Progenitor cell of endocrine pancreas (in vitro differentiated cells): Measurements from ENCODE around the gene GALNT5. TPM values are rescaled to one million over a fixed set of nuclear protein-coding genes. Genes with fewer than 3 reads are reported as not detected.

ENCODE experiments used
- DNase-seq: peaks from one replicate; pipeline ENCODE4 v3.0.0; 2021; ENCODE audit warnings: low spot score; ENCODE audit not compliant: unreplicated experiment
- H3K27ac Mint-ChIP-seq: 2 replicates; pipeline ENCODE4 v1.8.0; 2021; ENCODE audit warnings: mild to moderate bottlenecking, moderate library complexity, mixed read lengths
- H3K27me3 Mint-ChIP-seq: 2 replicates; pipeline ENCODE4 v1.8.0; 2021; ENCODE audit warnings: mixed read lengths
- H3K36me3 Mint-ChIP-seq: 2 replicates; pipeline ENCODE4 v1.8.0; 2022; ENCODE audit warnings: mixed read lengths; ENCODE audit not compliant: insufficient read depth
- H3K4me1 Mint-ChIP-seq: 2 replicates; pipeline ENCODE4 v1.8.0; 2021; ENCODE audit warnings: low read depth, mixed read lengths
- H3K4me3 Mint-ChIP-seq: 2 replicates; pipeline ENCODE4 v1.8.0; 2021; ENCODE audit warnings: low read depth, mild to moderate bottlenecking, moderate library complexity, mixed read lengths
- H3K9me3 Mint-ChIP-seq: 2 replicates; pipeline ENCODE4 v1.8.0; 2021; ENCODE audit warnings: low read depth, mixed read lengths
- CTCF ChIP-seq: fragments of 200-600 bp; sonication (generic); IDR thresholded peaks from one replicate; pipeline ENCODE4 v1.5.0; 2021; ENCODE audit warnings: antibody characterized with exemption, mild to moderate bottlenecking; ENCODE audit not compliant: unreplicated experiment
- total RNA-seq: library from RNA; stranded (reverse); gene quantifications from 2 replicates; pipeline ENCODE4 v1.2.1, GENCODE V29; 2021

The GALNT5 gene
- total RNA-seq, 1 donor from 2014 or later: 0.60 TPM

DNA sequence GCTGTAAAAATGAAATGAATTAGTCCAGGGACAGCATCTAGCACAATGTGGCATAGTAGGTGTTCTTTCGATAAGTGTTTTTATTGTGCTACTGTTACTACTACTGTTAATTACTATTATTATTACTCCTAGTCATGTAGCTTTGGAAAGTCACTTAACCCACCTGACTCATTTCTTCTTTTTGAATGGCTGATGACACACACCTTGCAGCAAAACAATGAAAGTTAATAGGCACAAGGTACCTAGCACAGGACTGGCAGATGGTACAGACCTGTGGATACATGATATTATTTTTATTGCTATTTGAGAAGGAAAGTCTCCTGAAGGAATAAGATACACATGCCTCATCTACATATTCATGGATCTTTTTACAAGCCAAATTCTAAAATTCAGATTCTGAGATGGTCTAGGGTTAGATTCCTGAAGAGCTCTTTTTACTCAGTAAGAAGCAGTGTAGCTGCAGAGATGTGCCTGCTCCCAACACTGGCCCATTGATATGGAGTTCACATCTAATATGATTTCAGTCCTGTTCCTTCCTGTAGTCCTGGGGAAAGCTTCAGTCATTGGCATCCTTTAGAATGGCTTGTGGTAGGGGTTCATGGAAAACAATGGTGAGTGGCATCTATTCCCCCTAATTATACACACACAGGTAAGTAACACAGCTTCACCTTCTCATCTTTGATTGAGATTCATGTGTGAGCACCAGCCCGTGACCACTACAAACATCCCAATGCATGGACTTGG lies 76.0 kb downstream of the GALNT5 start:
- no peak for DNase-seq
- H3K27me3 Mint-ChIP-seq: peaks cover 3% of the 10 kb centered on the region
- TF ChIP-seq CTCF: no peak
- no peak overlapping the region for H3K4me3 Mint-ChIP-seq
- H3K27ac Mint-ChIP-seq: no peak overlapping the region
- peaks cover 3% of the 10 kb centered on the region for H3K4me1 Mint-ChIP-seq
- H3K9me3 Mint-ChIP-seq: no peaks in the 10 kb centered on the region
- no peaks in the 10 kb centered on the region for H3K36me3 Mint-ChIP-seq

GRCh38 chr2:157334335-157334734 lies 76.8 kb downstream of the GALNT5 start:
- no peak for TF ChIP-seq CTCF
- DNase-seq: no peak
- no peak overlapping the region for H3K27ac Mint-ChIP-seq
- H3K4me3 Mint-ChIP-seq: no peak overlapping the region
- H3K4me1 Mint-ChIP-seq: no peaks in the 10 kb centered on the region
- peaks cover 3% of the 10 kb centered on the region for H3K27me3 Mint-ChIP-seq
- H3K36me3 Mint-ChIP-seq: no peaks in the 10 kb centered on the region
- H3K9me3 Mint-ChIP-seq: no peaks in the 10 kb centered on the region

- no peak overlapping the region for H3K27ac Mint-ChIP-seq
- TF ChIP-seq CTCF: no peak
- no peaks in the 10 kb centered on the region for H3K9me3 Mint-ChIP-seq
- H3K36me3 Mint-ChIP-seq: no peaks in the 10 kb centered on the region
- DNase-seq: no peak
- no peaks in the 10 kb centered on the region for H3K4me1 Mint-ChIP-seq
- H3K27me3 Mint-ChIP-seq: peaks cover 3% of the 10 kb centered on the region
- no peak overlapping the region for H3K4me3 Mint-ChIP-seq
Measured at GRCh38 chr2:157334797-157335196, 77.3 kb downstream of the GALNT5 start.

- no peaks in the 10 kb centered on the region for H3K9me3 Mint-ChIP-seq
- H3K4me3 Mint-ChIP-seq: no peak overlapping the region
- H3K4me1 Mint-ChIP-seq: no peaks in the 10 kb centered on the region
- H3K36me3 Mint-ChIP-seq: no peaks in the 10 kb centered on the region
- H3K27ac Mint-ChIP-seq: no peak overlapping the region
- H3K27me3 Mint-ChIP-seq: peaks cover 3% of the 10 kb centered on the region
- TF ChIP-seq CTCF: peak; percentile 78
- DNase-seq: no peak
Measured at GRCh38 chr2:157336137-157337010, 78.9 kb downstream of the GALNT5 start.

- no peak overlapping the region for H3K27ac Mint-ChIP-seq
- H3K4me1 Mint-ChIP-seq: no peaks in the 10 kb centered on the region
- H3K36me3 Mint-ChIP-seq: peaks cover 2% of the 10 kb centered on the region
- H3K4me3 Mint-ChIP-seq: no peak overlapping the region
- no peak for DNase-seq
- H3K9me3 Mint-ChIP-seq: peaks cover 13% of the 10 kb centered on the region
- peaks cover 3% of the 10 kb centered on the region for H3K27me3 Mint-ChIP-seq
- no peak for TF ChIP-seq CTCF
Measured at GRCh38 chr2:157337978-157338377, 80.5 kb downstream of the GALNT5 start.
